OCI-LY3 (cell line): Measurements from ENCODE around the gene FOXM1.

Experiments used
- H2AFZ ChIP-seq: fragments of 200-600, 300-600 bp; shearing (Covaris generic); 2 replicates; pipeline ENCODE4 v1.6.0; 2014; ENCODE audit warnings: antibody characterized with exemption, low read depth, low read length
- H3K27ac ChIP-seq: fragments of 200-600, 300-600 bp; sonication (generic); 2 replicates; pipeline ENCODE4 v1.5.1; 2014; ENCODE audit warnings: mild to moderate bottlenecking, low read length, moderate library complexity, mixed read lengths
- H3K27me3 ChIP-seq: fragments of 200-600, 300-600 bp; sonication (generic); 2 replicates; pipeline ENCODE4 v1.6.1; 2014; ENCODE audit warnings: low read depth, low read length, mixed read lengths
- H3K36me3 ChIP-seq: fragments of 200-600, 300-600 bp; sonication (generic); replicated peaks from 2 replicates; pipeline ENCODE3; 2014; ENCODE audit warnings: low read depth, low read length, mixed read lengths
- H3K4me1 ChIP-seq: fragments of 300-600, 200-600 bp; sonication (generic); 2 replicates; pipeline ENCODE4 v1.6.1; 2014; ENCODE audit warnings: low read length, mixed read lengths
- H3K4me2 ChIP-seq: fragments of 200-600, 300-600 bp; sonication (generic); 2 replicates; pipeline ENCODE4 v1.6.1; 2014; ENCODE audit warnings: low read length, mixed read lengths
- H3K4me3 ChIP-seq: fragments of 300-600, 200-600 bp; sonication (generic); 2 replicates; pipeline ENCODE4 v1.5.1; 2014; ENCODE audit warnings: antibody characterized with exemption, mild to moderate bottlenecking, low read length, moderate library complexity
- H3K79me2 ChIP-seq: fragments of 300-600, 200-600 bp; shearing (Covaris generic); 2 replicates; pipeline ENCODE4 v1.6.1; 2014; ENCODE audit warnings: mild to moderate bottlenecking, low read length, mixed read lengths
- H3K9ac ChIP-seq: fragments of 300-600, 200-600 bp; shearing (Covaris generic); 2 replicates; pipeline ENCODE4 v1.6.0; 2014; ENCODE audit warnings: mild to moderate bottlenecking, low read length, moderate library complexity
- H3K9me3 ChIP-seq: fragments of 200-600, 300-600 bp; shearing (Covaris generic); 2 replicates; pipeline ENCODE4 v1.6.1; 2014; ENCODE audit warnings: low read length, mixed read lengths; ENCODE audit not compliant: insufficient read depth
- H4K20me1 ChIP-seq: fragments of 200-600, 300-600 bp; sonication (generic); 2 replicates; pipeline ENCODE4 v1.6.1; 2016; ENCODE audit warnings: low read length, mixed read lengths; ENCODE audit not compliant: insufficient read depth
- CTCF ChIP-seq: fragments of 200-600, 300-600 bp; sonication (generic); IDR thresholded peaks from 2 replicates; pipeline ENCODE4 v1.5.1; 2014; ENCODE audit warnings: antibody characterized with exemption, low read length, low read depth
- EZH2phosphoT487 ChIP-seq: fragments of 200-600 bp; shearing (Covaris generic); IDR thresholded peaks from 2 replicates; pipeline ENCODE4 v1.6.1; 2018; ENCODE audit warnings: antibody characterized with exemption, mixed run types, low read depth

FOXM1 gene

GRCh38 chr12:2877047-2877952 is at the start of gene FOXM1, which contains the start of gene RHNO1:
FOXM1 (minus strand) TSS chr12:2877174; CDS start chr12:2874478, 2,696 bp downstream.
RHNO1 (plus strand) TSS chr12:2877223; CDS start chr12:2885367, 8,144 bp downstream.
- Histone ChIP-seq H3K4me2 (peak within 1 kb of the TSS; percentile 91), H4K20me1 (peaks cover 3% of the 10 kb centered on the region; the same call in 1 of the 2 replicates), H3K9me3 (no peaks in the 10 kb centered on the region), H3K4me3 (peak within 1 kb of the TSS; percentile 89), H3K9ac (peak within 1 kb of the TSS; percentile 95), H3K27ac (peak within 1 kb of the TSS; percentile 69), H3K79me2 (peaks cover 81% of the 10 kb centered on the region), H2AFZ (peak within 1 kb of the TSS; percentile 43; the same call in 1 of the 2 replicates), H3K36me3 (peaks cover 21% of the 10 kb centered on the region), H3K27me3 (no peaks in the 10 kb centered on the region), H3K4me1 (peaks cover 12% of the 10 kb centered on the region)
- TF ChIP-seq CTCF = no peak
- no peak for TF ChIP-seq EZH2phosphoT487

- Histone ChIP-seq H3K4me3 (no peak overlapping the region), H3K9ac (no peak overlapping the region), H3K27ac (no peak overlapping the region), H2AFZ (no peak overlapping the region), H3K4me2 (no peak overlapping the region), H3K9me3 (no peaks in the 10 kb centered on the region), H3K27me3 (no peaks in the 10 kb centered on the region), H3K36me3 (peaks cover 6% of the 10 kb centered on the region), H3K79me2 (no peaks in the 10 kb centered on the region), H4K20me1 (no peaks in the 10 kb centered on the region), H3K4me1 (no peaks in the 10 kb centered on the region)
- TF ChIP-seq CTCF (no peak), EZH2phosphoT487 (no peak)
Observed at GRCh38 chr12:2925322-2925995, 48.5 kb upstream of the FOXM1 start.

- Histone ChIP-seq H3K4me3 (no peak overlapping the region), H3K27ac (no peak overlapping the region), H3K79me2 (no peaks in the 10 kb centered on the region), H3K27me3 (no peaks in the 10 kb centered on the region), H3K4me1 (no peaks in the 10 kb centered on the region), H3K9me3 (no peaks in the 10 kb centered on the region), H4K20me1 (no peaks in the 10 kb centered on the region), H2AFZ (no peak overlapping the region), H3K9ac (no peak overlapping the region), H3K36me3 (peaks cover 6% of the 10 kb centered on the region), H3K4me2 (no peak overlapping the region)
- TF ChIP-seq CTCF (no peak), EZH2phosphoT487 (no peak)
Observed at GRCh38 chr12:2924019-2924418, 47.0 kb upstream of the FOXM1 start.

GRCh38 chr12:2923057-2923456 is 46.1 kb upstream of the FOXM1 start:
- no peak overlapping the region for H3K27ac ChIP-seq
- peaks cover 6% of the 10 kb centered on the region for H3K36me3 ChIP-seq
- no peak overlapping the region for H3K4me2 ChIP-seq
- H4K20me1 ChIP-seq = no peaks in the 10 kb centered on the region
- no peaks in the 10 kb centered on the region for H3K9me3 ChIP-seq
- H3K27me3 ChIP-seq = no peaks in the 10 kb centered on the region
- no peak overlapping the region for H2AFZ ChIP-seq
- H3K9ac ChIP-seq = no peak overlapping the region
- no peak for TF ChIP-seq CTCF
- TF ChIP-seq EZH2phosphoT487 = no peak
- H3K4me1 ChIP-seq = no peaks in the 10 kb centered on the region
- H3K4me3 ChIP-seq = no peak overlapping the region
- H3K79me2 ChIP-seq = no peaks in the 10 kb centered on the region
